GM12891 (cell line): Measurements from ENCODE around the gene ADGRG1.

ENCODE experiments used
- DNase-seq: peaks from one replicate; pipeline ENCODE4 v3.0.0; 2011; ENCODE audit warnings: low spot score; ENCODE audit not compliant: insufficient read length
- FAIRE-seq: peaks from 2 replicates; lab custom pipeline; 2011; peaks lifted over from hg19 to GRCh38; lab: Jason Lieb, UNC
- PAX5 ChIP-seq: IDR thresholded peaks from 2 replicates; pipeline ENCODE4 v1.6.1; 2011; ENCODE audit warnings: low read length, moderate library complexity, mild to moderate bottlenecking; ENCODE audit not compliant: insufficient read depth, severe bottlenecking
- POLR2A ChIP-seq: IDR thresholded peaks from 2 replicates; pipeline ENCODE4 v1.6.1; 2011; ENCODE audit warnings: low read depth, low read length, control low read depth
- POLR2AphosphoS5 ChIP-seq: IDR thresholded peaks from 2 replicates; pipeline ENCODE4 v1.6.1; 2011; ENCODE audit warnings: low read depth, low read length, control low read depth
- POU2F2 ChIP-seq: IDR thresholded peaks from 2 replicates; pipeline ENCODE4 v1.6.1; 2011; ENCODE audit warnings: low read depth, mild to moderate bottlenecking, control low read depth, low read length, moderate library complexity
- SPI1 ChIP-seq: IDR thresholded peaks from 2 replicates; pipeline ENCODE4 v1.6.1; 2011; ENCODE audit warnings: low read depth, low read length, control low read depth
- TAF1 ChIP-seq: IDR thresholded peaks from 2 replicates; pipeline ENCODE4 v1.6.1; 2011; ENCODE audit warnings: low read depth, low read length, control low read depth

ADGRG1 gene

DNA sequence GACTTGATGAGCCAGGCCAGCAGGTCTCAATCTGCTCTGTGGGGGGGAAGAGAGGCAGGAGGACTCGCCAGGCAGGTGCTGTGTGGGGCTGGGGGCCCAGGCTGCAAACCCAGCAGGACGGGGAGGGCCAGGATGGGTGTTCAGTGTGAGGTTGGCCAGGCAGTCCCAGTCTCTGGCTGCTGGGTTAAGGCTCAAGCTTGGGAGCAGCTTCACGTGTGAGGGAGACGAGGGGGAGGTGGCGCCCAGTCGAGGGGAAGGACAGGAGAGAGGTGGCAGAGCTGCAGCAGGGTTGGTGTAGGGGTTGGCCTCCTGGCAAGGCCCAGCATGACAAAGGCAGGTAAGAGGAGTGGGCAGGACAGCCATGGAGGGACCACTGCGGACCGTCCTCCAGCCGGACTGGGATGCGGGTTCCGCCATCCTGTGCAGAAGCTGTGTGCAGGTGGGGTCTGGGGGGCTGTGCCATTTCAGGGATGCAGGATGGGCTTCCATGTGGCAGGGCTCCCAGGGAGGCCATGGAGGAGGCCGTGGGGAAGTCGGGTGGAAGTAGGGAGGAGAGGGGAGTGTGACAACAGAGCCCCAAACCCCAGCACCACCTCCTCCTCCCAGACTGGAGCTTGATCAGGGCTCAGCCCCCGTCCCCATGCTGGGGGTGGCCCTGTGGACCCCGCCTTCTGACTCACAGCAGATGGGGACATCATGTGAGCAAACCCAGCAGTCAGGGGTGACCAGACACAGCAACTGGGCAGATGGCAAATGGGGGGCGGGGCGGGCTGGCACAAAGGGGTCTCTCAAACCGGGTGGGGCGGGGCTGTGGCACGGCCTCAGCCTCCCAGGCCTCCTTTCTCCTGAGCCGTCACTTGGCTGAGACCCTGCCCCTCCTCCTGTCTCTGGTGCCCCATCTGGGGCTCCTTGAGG is 2.8 kb downstream of the ADGRG1 start:
- DNase-seq, result no peak
- TF ChIP-seq POLR2AphosphoS5 (no peak), POLR2A (no peak), TAF1 (no peak), PAX5 (no peak), SPI1 (no peak), POU2F2 (no peak)
- no peak for FAIRE-seq

DNA sequence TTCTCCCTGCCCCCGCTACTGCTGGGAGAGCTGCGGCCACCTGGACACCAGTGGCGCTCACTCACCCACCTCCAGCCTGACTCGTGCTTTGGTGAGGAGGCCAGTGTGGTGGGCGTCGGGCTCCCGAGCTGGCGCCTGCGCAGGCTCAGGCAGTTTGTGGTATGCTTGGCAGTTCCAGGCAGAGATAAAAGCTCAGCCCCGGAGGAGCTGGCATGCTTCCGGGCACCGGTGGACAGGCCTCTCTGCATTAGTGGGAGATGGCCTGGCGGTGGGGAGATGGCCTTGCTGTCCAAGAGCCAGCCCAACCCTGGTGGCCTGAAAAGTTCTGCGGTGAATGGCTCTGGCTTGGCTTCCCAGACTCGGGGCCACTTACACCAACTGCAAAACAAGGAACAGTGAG is 4.1 kb downstream of the ADGRG1 start:
- TF ChIP-seq SPI1, result no peak
- TF ChIP-seq POLR2AphosphoS5, result no peak
- no peak for TF ChIP-seq TAF1
- TF ChIP-seq PAX5, result no peak
- no peak for TF ChIP-seq POLR2A
- no peak for TF ChIP-seq POU2F2
- FAIRE-seq (no peak), DNase-seq (no peak)

DNA sequence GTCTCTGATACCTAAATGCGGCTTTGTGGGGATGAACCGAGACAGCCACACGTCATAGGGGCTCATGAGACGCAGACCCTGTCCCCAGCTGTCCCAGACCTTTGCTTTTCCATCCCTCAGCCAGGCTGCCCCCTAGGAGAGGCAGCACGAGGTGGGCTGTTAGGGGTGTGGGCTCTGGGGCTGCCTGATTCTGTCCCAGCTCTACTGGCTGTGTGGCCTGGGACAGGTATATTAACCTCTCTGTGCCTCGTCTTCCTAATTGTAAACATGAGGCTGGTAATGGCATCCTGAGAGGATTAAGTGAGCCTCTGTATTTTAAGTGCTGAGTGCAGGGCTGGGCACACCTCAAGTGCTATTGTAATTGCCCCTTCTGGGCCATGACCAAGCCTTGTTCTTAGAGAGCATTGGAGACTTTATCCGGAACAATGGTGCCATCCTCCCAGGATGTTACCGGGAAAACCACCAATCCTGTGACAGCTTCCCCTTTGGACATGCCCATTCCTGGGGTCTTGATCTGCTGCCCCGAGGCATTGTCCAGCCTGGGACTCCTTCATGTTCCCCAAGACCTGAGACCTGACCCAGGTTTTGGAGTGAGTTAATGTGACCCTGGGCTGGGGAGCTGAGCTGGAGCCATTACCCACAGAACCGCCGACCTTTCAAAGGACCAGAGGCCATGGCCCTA is 5.1 kb downstream of the ADGRG1 start:
- DNase-seq, result no peak
- FAIRE-seq, result no peak
- TF ChIP-seq SPI1 (no peak), POU2F2 (no peak), TAF1 (no peak), POLR2AphosphoS5 (no peak)

DNA sequence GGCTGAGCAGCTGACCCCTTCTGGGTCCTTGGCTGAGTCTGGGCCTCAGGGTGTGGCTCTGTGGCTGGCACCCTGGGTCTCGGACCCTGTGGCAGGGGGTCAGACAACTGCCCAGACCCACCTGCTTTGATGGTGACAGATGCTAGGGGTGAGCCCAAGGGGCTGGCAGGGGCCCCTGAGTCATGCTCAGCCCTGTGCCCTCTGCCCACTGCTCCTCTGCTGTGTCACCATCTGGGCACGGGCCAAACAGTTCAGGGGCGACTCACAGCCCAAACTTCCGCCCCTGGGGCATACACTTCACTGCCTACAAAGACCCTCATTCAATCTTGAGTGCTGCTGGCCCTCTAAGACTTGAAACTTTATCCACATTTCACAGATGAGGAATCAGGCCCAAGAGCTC is 5.7 kb downstream of the ADGRG1 start:
- TF ChIP-seq SPI1 (no peak), TAF1 (no peak), POLR2A (no peak), POU2F2 (no peak), PAX5 (no peak), POLR2AphosphoS5 (no peak)
- DNase-seq (no peak), FAIRE-seq (no peak)

DNA sequence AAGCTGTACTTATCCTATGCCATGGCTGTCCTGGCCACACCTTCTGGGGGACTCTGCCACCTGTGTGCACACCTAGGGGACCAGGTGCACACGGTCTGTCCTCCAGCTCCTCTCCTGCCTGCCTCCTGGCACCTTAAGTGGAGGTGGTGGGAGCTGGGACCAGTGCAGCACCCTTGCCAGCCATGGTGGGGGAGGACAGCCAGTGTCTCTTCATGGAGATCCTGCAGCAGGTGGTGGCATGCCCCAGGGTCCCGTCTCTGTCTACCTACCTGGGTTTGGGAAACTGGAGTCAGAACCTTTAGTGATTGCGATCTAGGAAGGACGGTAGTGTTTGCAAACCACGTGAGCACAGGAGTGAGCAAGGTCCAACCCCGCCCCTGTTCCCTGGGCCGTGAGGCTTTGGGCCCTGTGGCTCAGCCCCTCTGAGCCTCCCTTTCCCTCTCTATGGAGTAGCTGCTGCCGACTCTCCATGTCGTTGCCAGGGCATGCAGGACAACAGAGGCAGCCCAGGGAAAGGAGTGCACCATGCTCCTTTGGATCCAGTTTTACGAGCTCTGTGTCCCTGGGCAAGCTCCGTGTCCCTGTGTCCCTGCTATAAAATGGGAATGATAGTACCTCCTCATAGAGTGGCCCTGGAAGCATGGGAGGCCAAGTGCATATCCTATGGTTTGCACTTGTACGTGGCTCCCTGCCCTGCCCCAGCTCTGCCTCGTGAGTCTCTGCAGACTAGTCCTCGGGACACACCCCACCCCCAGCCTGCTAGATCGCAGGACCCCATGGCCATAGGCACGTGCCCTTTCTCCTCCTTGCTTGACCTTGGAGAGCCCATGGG is 7.1 kb downstream of the ADGRG1 start:
- FAIRE-seq, result no peak
- no peak for DNase-seq
- TF ChIP-seq POLR2AphosphoS5, result no peak
- no peak for TF ChIP-seq SPI1
- TF ChIP-seq POLR2A, result no peak
- TF ChIP-seq PAX5, result no peak
- TF ChIP-seq POU2F2, result no peak
- no peak for TF ChIP-seq TAF1

DNA sequence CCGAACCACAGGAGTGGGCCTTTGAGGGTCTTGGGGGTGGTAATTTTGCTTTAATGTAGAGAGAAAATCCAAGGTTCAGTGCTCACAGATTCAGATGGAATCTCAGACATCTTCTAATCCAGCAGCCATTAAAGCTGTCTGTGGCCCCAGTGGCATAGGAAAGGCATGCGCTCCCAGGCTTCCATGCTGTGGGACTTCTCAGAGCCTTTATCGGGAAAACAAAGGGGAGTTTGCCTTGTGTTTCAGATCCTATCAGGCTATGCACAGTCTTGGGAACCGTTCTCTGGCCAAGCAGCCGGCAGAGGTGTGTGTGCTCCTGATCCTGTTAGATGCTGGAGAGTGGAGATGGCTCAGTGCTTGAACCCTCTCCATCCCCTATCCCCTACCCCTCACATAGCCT is 7.8 kb downstream of the ADGRG1 start:
- no peak for FAIRE-seq
- no peak for DNase-seq
- TF ChIP-seq POLR2A (no peak), POLR2AphosphoS5 (no peak)

DNA sequence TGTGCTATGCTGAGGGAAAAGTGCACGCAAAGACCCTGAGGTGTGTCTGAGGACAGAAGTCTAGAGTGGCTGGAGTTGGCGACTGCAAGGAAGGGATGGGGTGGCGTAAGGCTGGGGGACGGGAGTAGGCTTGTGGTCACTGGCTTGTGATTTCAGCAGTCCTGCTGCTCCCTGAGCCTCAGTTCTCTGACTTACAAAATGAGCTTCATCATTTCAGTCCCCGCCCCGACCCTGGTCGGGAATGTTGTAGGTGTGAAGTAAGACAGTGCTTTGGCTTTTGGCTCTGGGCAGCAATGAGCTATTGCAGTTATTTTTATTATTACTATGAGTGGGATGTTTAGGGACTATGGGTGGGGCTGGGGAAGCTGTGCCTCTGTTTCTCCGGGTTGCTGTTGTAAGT is 8.6 kb downstream of the ADGRG1 start:
- no peak for TF ChIP-seq TAF1
- no peak for TF ChIP-seq PAX5
- no peak for TF ChIP-seq POLR2AphosphoS5
- no peak for TF ChIP-seq POLR2A
- no peak for TF ChIP-seq POU2F2
- no peak for TF ChIP-seq SPI1
- no peak for DNase-seq
- FAIRE-seq, result no peak

DNA sequence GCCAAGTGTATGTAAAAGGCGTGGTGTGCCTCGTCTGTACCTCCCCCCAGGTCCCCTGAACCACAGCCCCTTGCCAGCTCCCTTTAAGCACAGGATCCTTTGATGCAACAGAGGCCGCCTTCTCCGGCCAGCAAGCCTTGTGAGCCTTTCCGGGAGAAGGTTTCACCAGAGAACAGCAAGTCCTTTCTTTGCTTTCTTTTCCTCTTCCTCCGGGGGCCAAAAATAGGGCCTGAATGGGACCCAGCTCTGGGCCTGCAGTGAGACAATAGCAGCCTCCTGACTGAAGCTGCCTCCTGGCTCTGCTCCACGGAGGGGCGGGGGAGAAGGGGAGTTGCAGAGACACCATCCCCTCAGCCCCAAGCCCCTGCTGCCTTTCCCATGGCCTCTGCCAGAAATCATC is 9.0 kb downstream of the ADGRG1 start:
- no peak for DNase-seq
- no peak for TF ChIP-seq POLR2A
- no peak for TF ChIP-seq POU2F2
- TF ChIP-seq SPI1, result no peak
- no peak for TF ChIP-seq PAX5
- no peak for FAIRE-seq

DNA sequence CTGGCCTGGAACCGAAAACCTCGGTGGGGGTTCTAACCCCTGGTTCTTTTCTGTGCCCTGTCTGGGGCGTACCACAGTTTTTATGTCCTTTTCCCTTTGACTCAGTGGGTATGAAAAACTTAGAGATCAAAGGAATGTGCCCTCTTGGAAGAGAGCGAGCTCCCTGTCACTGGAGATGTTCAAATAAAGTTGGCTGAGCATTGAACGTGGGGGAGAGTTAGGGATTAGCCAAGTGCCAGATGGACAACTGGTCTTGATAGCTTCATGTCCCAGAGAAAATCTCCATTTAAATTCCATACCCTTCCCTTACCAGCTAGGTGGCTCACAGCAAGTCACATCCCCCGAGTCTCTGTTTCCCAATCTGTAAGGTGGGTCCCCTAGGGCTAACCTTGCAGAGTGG is 9.5 kb downstream of the ADGRG1 start:
- TF ChIP-seq POLR2A, result no peak
- no peak for TF ChIP-seq POU2F2
- TF ChIP-seq TAF1, result no peak
- TF ChIP-seq PAX5, result no peak
- TF ChIP-seq POLR2AphosphoS5, result no peak
- no peak for TF ChIP-seq SPI1
- FAIRE-seq (no peak), DNase-seq (no peak)
